ENCODE data around the gene GAB1.

Gene GAB1

DNA sequence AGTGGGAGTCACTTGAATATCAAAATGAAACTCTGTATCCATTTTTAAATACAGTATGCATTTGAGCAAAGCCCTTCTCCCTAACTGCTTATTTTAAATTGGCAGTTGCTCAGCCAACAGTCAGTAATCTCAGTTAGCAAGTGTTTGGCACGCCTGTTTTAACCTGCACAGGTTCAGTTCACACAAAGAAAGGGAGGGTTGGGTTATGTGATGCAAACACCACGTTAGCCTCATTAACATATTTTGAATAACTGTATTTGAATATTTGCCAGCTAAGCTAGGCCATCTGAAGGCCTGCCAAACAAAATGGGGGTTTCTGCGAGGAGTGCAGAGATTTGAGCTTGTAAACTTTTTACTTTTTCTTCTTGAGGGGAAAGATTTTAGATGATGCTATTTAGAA, 19.8 kb downstream of the GAB1 start:
- no peak overlapping the region for H3K4me3 ChIP-seq (ENCODE audit: severe bottlenecking)
- no peaks in the 10 kb centered on the region for H3K9me3 ChIP-seq (ENCODE audit: severe bottlenecking)
- no peaks in the 10 kb centered on the region for H3K36me3 ChIP-seq (ENCODE audit: low read depth)
- ATAC-seq (ENCODE audit: low read depth) (no peak; the same call in 2 of the 3 replicates), DNase-seq (ENCODE audit: low spot score) (no peak)
- H3K27me3 ChIP-seq (ENCODE audit: insufficient read depth, poor library complexity, severe bottlenecking) = no peaks in the 10 kb centered on the region
- H3K27ac ChIP-seq (ENCODE audit: poor library complexity, severe bottlenecking) = peak overlapping the region; percentile 94
- TF ChIP-seq, protein P1, sequence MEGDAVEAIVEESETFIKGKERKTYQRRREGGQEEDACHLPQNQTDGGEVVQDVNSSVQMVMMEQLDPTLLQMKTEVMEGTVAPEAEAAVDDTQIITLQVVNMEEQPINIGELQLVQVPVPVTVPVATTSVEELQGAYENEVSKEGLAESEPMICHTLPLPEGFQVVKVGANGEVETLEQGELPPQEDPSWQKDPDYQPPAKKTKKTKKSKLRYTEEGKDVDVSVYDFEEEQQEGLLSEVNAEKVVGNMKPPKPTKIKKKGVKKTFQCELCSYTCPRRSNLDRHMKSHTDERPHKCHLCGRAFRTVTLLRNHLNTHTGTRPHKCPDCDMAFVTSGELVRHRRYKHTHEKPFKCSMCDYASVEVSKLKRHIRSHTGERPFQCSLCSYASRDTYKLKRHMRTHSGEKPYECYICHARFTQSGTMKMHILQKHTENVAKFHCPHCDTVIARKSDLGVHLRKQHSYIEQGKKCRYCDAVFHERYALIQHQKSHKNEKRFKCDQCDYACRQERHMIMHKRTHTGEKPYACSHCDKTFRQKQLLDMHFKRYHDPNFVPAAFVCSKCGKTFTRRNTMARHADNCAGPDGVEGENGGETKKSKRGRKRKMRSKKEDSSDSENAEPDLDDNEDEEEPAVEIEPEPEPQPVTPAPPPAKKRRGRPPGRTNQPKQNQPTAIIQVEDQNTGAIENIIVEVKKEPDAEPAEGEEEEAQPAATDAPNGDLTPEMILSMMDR (IDR thresholded peaks at IDR 0.05; ENCODE audit: poor library complexity, severe bottlenecking) = no peak
- peaks cover 80% of the 10 kb centered on the region for H3K4me1 ChIP-seq (ENCODE audit: insufficient read depth, poor library complexity, severe bottlenecking)

DNA sequence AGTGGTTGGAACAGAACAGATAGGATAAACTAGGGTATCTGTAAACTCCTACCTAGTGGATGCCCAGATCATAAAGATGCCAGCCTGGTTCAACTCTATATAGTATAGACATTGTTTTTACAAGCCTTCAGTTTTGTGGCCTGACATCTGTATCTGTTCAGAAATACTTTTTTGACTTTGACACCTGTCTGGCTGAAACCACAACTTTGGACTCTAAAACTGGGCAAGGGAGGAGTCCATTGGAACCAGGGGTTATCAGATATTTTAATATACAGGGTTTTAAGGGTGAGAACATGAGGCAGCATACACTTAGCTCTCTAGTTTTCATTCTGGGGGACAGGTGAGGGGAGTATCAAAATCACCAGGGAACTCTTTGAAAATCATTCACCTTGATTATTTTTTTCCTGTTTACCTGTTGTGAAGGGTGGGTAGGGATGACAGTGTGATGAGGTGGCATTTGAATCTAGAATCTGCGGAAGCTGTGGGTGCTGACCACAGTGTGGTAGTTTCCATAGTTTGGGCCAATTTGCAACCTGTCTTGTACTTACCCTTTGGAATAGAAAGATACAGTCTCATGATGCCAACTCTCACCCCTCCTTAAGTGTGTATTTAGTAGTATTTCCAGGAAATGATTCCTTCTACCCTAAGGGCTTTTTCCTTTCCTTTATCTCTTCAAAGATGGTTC, 20.6 kb downstream of the GAB1 start:
- no peaks in the 10 kb centered on the region for H3K9me3 ChIP-seq (ENCODE audit: severe bottlenecking)
- no peaks in the 10 kb centered on the region for H3K36me3 ChIP-seq (ENCODE audit: low read depth)
- TF ChIP-seq, protein P1 (IDR thresholded peaks at IDR 0.05; ENCODE audit: poor library complexity, severe bottlenecking) = no peak
- ATAC-seq (ENCODE audit: low read depth) (peak; percentile 47), DNase-seq (ENCODE audit: low spot score) (no peak)
- no peak overlapping the region for H3K4me3 ChIP-seq (ENCODE audit: severe bottlenecking)
- H3K27ac ChIP-seq (ENCODE audit: poor library complexity, severe bottlenecking) = peak overlapping the region; percentile 94
- peaks cover 72% of the 10 kb centered on the region for H3K4me1 ChIP-seq (ENCODE audit: insufficient read depth, poor library complexity, severe bottlenecking)
- no peaks in the 10 kb centered on the region for H3K27me3 ChIP-seq (ENCODE audit: insufficient read depth, poor library complexity, severe bottlenecking)

DNA sequence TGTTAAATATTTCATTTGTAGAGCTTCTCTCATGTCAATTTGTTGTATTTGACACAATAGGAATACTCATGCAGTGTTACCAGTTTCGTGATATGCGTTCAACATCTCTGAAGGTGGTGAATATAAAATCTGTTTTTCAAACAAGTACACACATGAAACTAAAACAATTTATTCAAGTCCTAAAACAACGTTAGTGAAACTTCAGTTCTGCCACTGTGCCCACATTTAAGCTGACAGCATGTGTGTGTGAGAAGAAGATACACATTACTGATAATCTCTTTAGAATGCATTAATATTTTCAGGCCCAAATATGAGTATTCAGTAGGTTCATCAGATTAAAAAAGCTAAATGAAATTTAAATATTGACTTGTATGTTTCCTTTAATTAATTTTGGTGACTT, 21.7 kb downstream of the GAB1 start:
- H3K27me3 ChIP-seq (ENCODE audit: insufficient read depth, poor library complexity, severe bottlenecking) = no peaks in the 10 kb centered on the region
- TF ChIP-seq, protein P1 (IDR thresholded peaks at IDR 0.05; ENCODE audit: poor library complexity, severe bottlenecking) = no peak
- H3K4me3 ChIP-seq (ENCODE audit: severe bottlenecking) = no peak overlapping the region
- H3K4me1 ChIP-seq (ENCODE audit: insufficient read depth, poor library complexity, severe bottlenecking) = peaks cover 63% of the 10 kb centered on the region
- DNase-seq (ENCODE audit: low spot score) (no peak), ATAC-seq (ENCODE audit: low read depth) (no peak)
- peak overlapping the region; percentile 94 for H3K27ac ChIP-seq (ENCODE audit: poor library complexity, severe bottlenecking)
- no peaks in the 10 kb centered on the region for H3K36me3 ChIP-seq (ENCODE audit: low read depth)
- no peaks in the 10 kb centered on the region for H3K9me3 ChIP-seq (ENCODE audit: severe bottlenecking)

DNA sequence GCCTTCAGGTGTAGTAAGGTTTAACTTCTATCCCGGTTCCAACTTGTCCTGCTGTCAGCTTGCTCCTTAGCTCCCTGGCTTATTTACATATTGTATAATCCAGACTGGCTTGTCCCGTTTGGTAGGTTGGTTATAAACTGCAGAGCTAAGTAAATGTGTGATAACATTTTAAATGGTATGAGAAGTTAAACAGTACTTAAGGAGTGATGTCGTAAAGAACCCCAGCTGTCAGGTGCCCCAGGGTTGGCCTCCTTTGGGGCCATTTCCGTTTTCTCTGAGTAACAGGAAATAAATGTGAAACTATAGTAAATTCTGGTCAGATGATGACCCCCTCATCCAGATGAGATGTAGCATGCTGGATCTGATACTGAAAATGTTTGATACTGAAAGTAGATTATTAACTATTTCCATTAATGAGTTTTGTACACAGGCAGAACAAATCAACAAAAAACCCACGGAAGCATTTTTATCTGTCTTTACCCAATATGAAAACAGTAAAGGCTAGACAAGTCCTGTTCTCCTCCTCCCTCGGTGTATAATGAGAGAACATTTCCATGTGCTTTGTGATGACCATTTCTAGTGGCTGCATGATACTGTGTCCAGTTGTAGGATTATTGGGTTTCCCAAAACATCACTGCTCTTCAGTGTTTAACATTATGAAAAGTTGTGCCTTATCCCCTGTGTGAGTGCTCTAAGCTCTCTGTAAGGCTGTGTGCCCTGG, 22.4 kb downstream of the GAB1 start:
- no peak overlapping the region for H3K4me3 ChIP-seq (ENCODE audit: severe bottlenecking)
- DNase-seq (ENCODE audit: low spot score) (no peak), ATAC-seq (ENCODE audit: low read depth) (peak; percentile 69)
- H3K27me3 ChIP-seq (ENCODE audit: insufficient read depth, poor library complexity, severe bottlenecking) = no peaks in the 10 kb centered on the region
- peak overlapping the region; percentile 94 for H3K27ac ChIP-seq (ENCODE audit: poor library complexity, severe bottlenecking)
- TF ChIP-seq, protein P1 (IDR thresholded peaks at IDR 0.05; ENCODE audit: poor library complexity, severe bottlenecking) = no peak
- peaks cover 63% of the 10 kb centered on the region for H3K4me1 ChIP-seq (ENCODE audit: insufficient read depth, poor library complexity, severe bottlenecking)
- no peaks in the 10 kb centered on the region for H3K9me3 ChIP-seq (ENCODE audit: severe bottlenecking)
- no peaks in the 10 kb centered on the region for H3K36me3 ChIP-seq (ENCODE audit: low read depth)

Measured in RWPE2 (cell line).